NCI-H1048 (cell line): ENCODE data around the gene PTPRC.

ENCODE experiments used
- DNase-seq: peaks from one replicate; lab custom pipeline; 2025; lab: John Stamatoyannopoulos, UW

The PTPRC gene

DNA sequence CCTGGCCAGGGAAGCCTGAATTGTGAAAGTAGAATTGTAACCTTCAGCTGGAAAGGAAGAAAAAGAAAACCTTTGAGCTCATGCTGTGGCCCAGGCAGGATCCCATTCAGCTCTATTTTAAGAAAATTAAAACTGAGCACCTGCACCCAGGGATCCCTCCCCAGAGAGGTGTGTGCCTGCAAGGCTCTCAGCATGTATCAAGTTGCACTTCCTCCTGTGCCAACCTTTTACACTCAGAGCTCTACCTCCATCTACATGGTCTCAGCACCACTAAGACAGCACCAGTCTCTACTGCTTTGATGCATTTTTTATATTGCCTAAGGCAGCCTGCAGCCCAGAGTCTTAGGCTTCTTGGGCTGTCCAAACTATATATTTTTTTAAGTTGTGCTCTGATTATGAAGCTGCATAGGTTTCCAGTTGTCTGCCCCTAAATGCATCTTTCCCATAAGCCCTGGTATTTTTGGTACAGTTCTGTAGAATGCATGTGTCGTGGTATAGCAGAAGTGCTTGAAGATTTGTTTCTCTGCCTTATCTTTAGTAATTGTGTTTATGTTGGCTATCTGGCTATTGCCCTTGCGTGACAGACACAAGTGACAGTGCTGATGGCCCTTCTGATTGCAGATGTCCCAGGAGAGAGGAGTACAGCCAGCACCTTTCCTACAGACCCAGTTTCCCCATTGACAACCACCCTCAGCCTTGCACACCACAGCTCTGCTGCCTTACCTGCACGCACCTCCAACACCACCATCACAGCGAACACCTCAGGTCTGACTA is 63.1 kb downstream of the PTPRC start:
- DNase-seq: no peak

DNA sequence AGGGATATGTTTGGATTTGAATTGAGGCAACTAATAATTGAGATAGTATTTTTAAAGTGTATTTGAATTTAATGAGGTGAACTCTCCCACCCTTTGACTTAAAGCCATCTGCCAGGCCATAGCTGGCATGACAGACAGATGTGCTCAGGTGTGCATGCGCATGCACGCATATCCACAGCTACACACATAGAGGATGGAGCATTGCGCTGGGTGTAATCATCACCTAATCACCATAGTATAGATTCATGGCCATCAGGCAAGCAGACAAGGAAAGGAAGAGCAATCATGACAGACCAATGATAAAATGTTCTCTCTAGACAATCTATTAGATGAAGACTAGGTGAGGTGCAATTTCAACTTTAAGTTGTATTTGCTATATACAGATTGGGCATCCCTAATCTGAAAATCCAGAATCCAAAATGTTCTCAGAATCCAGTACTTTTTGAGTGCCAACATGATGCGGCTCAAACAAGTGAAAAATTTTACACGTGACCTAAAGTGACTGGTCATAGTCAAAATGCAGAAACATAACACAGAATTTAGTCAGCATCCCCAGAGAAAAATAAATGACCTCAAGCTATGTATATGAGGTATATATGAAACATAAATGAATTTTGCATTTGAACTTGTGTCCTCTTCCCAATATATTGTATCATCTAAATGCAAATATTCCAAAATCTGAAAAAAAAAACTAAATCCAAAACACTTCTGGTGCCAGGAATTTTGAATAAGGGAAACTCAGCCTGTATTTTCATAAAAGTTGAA is 70.1 kb downstream of the PTPRC start:
- no peak for DNase-seq

DNA sequence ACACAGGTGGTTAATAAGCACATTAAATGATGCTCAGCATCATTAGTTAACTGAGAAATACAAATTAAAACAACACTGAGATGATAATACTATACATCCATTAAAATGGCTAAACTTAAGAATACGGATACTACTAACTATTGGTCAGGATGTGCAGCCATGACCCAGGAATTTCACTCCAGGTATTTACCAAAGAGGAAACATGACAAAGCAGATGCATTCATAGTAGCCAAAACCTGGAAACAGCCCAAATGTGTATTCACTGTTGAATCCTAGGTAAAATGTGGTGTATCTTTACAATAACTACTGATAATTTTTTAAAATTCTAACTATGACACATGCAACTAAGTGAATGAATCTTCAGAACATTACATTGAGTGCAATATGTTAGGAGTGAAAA is 73.0 kb downstream of the PTPRC start:
- DNase-seq: no peak

DNA sequence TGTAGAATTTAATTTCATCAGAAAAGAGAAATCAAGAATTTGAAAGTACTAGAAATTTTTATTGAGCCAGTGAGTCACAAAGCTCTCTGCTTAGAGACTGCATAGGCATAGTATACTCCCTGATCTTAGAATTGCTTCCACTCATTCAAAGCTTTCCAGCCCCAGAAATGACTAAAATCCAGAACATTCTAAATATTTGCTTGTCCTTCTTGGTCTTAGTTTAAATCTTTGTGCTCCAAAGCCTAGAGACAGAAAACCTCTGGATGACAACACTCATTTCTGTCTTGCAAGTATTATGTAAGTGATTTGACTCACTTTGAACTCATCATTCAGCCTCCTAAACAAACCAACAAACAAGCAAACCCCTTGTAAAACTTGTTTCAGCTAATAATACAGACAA is 74.2 kb downstream of the PTPRC start:
- DNase-seq: no peak

DNA sequence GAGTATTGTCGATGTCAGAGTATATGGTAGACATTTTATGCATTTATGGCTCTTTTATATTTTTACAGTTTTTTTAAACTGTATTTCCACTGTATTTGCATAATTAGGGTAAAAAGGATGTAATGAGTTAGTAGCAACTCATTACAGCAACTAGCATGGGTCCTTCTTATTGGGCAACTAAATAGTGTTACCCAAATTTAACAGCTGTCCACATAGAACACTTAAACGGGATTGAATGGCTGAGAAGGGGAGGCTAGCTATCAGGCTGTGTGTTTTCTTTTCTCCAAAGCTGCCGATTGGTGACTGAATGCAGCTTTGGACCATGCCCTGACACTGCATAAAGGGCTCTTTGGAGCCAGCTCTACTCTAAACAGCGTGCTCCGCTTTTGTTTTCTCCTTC is 75.4 kb downstream of the PTPRC start:
- no peak for DNase-seq

DNA sequence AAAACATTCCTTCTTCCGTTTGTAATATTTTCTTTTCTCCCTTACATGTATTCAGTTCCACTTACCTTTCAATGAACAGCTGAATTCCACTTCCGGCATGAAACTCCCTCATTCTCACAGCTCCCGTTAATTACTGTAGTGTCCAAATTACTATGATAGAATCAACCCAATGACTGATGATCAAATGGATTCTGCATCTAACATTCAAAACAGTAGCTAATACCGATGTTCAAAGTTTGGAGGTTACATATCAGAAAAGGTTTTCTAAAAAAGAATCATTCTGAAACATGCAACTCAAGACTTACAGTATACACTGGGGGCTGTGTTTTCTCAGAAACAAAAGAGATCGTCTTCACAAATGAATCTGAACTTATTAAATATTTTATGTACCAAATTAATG is 77.2 kb downstream of the PTPRC start:
- no peak for DNase-seq

DNA sequence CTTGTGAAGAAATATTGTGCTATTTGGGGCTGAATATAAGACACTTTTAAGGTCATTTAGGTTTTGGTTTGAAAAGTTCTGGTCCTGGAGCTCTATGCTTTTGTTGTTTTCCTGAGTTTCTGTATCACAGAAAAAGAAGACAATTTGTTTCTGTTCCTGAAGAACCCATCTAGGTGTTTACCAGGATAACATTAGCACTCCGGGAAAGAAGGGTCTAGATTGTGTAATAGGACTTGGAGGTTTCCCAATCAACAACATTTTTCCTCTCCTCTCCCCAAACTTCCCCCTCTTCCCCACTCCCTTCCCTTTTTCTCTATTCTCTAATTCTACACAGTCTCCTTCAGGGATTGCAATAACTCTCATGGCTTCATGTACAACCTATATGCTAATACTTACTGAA is 78.7 kb downstream of the PTPRC start:
- no peak for DNase-seq

DNA sequence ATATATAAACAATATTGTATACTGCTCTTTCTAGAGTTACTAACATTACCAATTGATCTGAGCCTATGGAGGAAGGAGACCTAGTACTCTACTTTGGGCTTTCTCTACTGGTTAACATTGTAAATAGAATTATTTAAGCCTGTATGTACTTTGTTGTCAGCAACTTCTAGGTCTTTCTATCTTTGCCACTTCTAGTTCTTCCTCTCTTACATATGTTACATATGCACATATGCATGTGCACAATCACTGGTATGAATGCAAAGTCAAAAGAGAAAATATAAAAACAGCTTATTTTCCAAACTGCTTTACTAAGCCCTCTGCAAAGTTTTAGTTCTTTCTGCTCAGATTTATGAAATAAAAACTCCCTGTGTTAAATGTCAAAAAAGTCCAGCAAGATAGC is 84.3 kb downstream of the PTPRC start:
- DNase-seq: no peak

DNA sequence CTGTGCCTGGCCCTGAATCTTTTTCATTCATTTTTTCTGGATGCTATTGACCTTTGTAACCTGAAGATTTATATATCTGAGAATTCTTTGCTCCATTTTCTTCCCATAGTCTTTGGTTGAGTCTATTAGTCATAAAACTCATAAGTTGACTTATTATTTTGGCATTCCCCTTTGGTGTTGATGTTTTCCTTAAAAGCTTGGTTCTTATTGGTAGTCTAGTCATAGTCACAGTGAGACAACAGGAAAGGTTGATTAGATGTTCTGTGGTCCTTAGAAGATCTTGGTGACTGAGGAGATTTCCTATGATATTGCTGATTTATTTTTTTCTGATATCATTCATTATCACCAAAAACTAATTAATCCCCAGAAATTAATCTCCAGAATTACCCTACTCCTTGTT is 86.2 kb downstream of the PTPRC start:
- DNase-seq: no peak

DNA sequence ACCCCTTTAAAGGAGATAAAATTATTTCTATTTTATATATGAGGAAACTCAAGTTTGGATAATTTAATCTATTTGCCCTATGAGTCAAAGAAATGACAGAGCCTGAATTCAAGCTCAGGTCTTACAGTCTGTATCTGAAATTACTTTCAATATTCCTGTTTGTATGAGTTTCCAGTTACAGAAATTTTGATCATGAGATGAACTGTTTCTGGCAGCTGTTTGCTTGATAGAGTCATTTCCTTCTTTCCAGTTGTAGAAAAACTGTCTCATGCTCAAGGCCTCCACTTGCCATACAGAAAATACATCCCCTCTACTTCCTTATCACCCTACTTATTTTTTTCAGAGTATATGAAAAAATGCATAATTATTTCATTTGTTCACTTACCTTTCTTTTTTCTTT is 87.6 kb downstream of the PTPRC start:
- no peak for DNase-seq

DNA sequence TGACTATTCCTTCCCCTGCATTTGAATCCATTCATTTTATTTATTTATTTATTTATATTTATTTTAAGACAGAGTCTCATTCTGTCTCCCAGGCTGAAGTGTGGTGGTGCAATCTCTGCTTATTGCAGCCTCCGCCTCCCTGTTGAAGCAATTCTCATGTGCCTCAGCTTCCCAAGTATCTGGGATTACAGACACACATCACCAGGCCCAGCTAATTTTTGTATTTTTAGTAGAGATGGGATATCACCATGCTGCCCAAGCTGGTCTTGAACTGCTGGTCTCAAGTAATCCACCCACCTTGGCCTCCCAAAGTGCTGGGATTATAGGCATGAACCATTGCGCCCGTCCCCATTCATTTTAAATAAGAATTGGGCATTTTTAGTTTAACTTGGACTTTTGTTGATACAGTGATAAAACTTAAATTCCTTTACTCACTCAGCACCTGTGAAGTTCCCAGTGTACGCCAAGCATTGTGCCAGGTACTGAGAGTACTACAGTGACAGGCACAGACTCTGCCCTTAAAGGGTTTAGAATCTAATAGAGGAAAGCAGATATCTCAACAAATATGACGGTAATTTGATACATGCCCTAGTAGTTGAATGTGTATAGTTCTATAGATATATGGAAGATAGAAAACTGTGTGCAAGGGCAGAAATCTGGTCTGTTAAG is 90.5 kb downstream of the PTPRC start:
- no peak for DNase-seq

DNA sequence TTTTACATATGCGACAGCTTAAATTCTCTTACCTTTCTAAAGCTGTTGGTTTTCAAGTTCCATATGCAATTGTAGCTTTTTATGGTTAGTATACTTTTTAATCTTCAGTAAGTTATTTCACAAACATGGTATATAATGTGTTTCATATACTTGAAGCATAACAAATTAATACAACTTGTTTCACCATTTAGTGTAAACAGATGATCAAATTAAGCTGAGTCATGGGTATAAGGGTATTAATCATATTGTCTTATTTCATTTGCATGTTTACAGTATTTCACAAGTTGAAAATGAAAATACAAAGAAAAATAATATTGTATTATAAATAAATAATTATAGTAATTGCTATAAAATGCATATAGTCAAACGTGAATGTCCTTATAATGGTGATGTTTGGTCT is 92.1 kb downstream of the PTPRC start:
- no peak for DNase-seq

DNA sequence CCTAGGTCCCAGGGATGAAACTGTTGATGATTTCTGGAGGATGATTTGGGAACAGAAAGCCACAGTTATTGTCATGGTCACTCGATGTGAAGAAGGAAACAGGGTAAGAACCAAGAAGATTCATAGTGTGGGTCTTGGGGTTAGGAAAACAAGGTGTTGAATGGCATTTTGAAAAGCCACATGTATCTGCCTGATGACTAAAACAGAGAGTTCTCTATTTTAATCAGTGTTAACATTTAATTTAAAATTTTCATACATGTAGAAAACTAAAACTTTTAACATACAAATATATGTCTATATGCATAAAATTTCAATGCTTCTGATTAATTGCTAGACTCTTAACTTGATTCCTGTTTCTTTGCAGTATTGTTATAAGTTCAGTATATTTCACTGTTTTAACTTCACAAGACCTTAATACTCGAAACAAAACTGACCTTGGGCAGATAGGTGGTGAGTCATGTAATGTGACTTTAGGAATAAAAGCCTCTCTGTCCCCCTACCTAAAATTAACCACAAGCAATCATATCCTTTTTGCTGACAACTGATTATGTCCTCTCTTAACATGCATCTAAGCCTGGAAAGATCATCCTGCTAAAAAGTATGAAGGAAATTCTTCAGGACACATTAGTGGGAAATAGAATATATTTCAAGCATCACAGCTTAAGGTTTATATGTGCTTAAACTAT is 95.6 kb downstream of the PTPRC start:
- no peak for DNase-seq

DNA sequence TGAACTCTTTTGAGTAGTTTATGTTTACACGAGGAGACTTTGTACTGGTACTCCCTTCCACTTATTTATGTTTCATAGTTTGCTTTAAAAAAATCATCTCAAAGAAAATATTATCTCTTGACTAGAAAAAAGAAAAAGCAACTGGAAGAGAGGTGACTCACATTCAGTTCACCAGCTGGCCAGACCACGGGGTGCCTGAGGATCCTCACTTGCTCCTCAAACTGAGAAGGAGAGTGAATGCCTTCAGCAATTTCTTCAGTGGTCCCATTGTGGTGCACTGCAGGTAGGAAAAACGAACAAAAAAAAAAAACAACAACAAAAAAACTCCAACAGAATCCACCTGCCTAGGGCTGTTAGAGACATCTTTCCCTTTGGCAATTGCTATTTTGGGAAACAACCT is 102.9 kb downstream of the PTPRC start:
- DNase-seq: no peak

DNA sequence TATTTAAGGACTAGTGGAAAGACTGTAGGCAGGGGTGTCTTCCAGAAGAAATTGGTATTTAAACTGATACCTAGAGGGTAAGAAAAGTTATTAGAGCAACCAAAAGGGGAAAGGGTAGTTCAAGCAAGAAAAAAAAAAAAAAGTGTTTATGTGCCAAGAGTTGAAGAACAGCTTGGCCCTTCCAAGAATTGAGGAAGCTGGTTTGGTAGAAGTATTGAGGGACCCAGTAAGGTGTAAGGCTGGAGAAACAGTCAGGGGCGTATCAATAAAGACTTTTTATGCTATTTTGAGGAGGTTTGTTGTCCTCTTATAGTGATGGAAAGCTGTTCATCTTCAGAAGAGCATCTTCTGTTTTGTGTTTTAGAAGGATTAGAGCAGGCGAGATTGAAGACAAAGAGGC is 108.3 kb downstream of the PTPRC start:
- no peak for DNase-seq

DNA sequence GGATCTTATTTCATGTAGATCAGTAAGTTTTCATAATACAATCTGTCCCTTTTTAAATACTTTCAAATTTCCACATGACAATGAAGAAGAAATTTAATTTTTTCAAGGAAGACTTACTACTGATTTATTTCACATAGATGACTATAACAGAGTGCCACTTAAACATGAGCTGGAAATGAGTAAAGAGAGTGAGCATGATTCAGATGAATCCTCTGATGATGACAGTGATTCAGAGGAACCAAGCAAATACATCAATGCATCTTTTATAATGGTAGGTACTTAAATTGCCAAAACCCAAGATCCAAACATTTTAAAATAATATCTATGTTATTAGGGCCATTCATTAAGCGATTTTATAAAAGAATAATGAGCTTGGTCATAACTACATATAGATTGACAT is 110.4 kb downstream of the PTPRC start:
- no peak for DNase-seq

DNA sequence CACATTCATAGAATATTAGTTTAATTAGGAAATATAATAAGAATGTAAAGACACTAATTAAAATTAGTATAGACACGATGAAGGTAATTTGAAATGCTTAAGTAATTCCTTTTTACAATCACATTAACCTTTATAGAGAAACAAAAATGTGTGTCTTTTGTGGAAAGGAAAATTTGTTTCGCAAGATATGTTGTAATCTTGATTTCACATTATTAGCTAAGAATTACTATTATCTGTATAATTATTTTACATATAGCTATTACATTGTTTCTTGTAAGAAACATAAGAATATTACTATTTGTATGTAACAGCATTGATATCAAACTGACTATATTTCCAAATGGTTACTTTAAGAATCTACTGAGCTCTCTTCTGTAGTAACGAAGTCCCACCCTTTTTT is 111.2 kb downstream of the PTPRC start:
- DNase-seq: no peak

DNA sequence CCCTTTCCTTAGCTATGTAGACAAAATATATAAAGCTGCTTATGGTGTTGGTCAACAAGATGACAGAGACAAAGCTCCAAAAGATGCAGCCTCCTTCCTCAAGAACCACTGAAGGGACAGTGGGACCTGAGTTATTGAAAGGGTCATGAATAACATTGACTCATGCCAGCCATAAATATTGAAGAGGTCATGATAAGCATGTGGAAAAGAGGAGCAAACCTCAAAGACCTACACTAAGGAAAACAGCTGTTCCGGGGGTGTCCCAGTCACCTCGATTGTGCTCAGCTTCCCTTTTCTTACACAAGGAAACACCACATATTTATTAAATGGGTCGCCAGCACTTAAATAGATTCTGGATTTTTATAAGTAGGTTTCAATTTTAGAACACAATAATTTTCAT is 112.9 kb downstream of the PTPRC start:
- DNase-seq: no peak

DNA sequence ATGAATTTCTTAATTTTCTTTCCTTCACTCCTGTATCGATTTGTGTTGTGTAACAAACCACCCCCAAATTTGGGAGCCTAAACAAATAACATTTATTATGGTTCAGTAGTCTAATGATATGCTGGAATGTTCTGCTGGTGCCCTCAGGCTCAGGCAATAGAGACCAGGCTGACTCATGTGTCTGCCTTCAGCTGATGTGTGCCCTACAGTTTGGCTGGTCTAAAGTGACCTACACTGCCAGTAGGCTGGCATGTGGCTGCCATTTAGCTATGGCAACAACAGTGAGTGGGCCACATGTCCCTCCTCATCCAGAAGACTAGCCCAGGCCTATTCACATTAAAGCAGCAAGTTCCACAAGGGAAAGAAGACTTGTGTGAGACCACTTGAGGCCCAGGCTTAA is 115.8 kb downstream of the PTPRC start:
- DNase-seq: no peak

DNA sequence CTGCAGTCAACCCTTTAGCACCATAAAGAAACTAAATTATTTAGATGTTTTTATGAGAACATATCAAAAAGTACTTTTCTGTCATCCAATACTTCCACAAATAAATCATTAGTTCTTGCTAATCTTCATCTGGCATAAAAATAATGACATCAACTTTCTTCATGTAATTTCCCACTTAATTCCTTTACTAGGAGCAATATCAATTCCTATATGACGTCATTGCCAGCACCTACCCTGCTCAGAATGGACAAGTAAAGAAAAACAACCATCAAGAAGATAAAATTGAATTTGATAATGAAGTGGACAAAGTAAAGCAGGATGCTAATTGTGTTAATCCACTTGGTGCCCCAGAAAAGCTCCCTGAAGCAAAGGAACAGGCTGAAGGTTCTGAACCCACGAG is 116.9 kb downstream of the PTPRC start:
- DNase-seq: no peak

DNA sequence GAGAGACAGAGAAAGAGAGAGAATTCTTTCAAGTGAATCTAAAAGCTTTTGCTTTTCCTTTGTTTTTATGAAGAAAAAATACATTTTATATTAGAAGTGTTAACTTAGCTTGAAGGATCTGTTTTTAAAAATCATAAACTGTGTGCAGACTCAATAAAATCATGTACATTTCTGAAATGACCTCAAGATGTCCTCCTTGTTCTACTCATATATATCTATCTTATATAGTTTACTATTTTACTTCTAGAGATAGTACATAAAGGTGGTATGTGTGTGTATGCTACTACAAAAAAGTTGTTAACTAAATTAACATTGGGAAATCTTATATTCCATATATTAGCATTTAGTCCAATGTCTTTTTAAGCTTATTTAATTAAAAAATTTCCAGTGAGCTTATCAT is 117.6 kb downstream of the PTPRC start:
- DNase-seq: no peak

DNA sequence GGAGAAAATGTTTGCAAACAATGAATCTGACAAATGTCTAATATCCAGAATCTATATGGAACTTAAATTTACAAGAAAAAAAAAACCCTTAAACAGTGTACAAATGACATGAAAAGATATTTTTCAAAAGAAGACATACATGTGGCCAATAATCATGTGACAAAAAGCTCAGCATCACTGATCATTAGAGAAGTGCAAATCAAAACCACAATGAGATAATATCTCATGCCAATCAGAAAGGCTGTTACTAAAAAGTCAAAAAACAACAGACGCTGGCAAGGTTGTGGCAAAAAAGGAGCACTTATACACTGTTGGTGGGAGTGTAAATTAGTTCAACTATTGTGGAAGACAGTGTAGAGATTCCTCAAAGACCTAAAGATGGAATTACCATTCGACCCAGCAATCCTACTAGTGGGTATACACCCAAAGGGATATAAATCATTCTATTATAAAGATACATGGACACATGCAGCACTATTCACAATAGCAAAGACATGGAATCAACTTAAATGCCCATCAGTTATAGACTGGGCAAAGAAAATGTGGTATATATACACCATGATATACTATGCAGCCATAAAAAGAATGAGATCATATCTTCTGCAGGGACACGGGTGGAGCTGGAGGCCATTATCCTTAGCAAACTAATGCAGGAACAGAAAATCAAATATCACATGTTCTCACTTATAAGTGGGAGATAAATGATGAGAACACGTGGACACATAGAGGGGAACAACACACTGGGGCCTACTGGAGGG is 123.2 kb downstream of the PTPRC start:
- no peak for DNase-seq
